HCT116 (cell line): ENCODE results near the gene PLEKHA4. TPM values are rescaled to one million over a fixed set of nuclear protein-coding genes. Genes with fewer than 3 reads are reported as not detected.

Experiments
- ATAC-seq: fragments of 200-7000 bp; cut with Tn5 transposase; 2 replicates; pipeline ENCODE4 v1.9.1; 2020; ENCODE audit warnings: mild to moderate bottlenecking, moderate library complexity
- BruUV-seq: library from RNA; stranded (reverse); fragments of 400-500 nt; replicated peaks from 2 replicates; lab custom pipeline; 2021; lab: Mats Ljungman, UMichigan
- CTCF ChIA-PET: fragments of 300-600 bp; sonication (Branson Sonifier 250); formaldehyde crosslinking; loops from one replicate; lab custom pipeline; 2021; ENCODE audit warnings: antibody characterized with exemption; lab: Charles Lee
- POLR2A ChIA-PET: fragments of 300-600, 350-600 bp; sonication (Branson Sonifier 250); formaldehyde crosslinking; loops from one replicate; lab custom pipeline; 2021; ENCODE audit warnings: antibody characterized with exemption; lab: Charles Lee
- RAD21 ChIA-PET, 2 experiments: fragments of 300-600 bp; sonication (Branson Sonifier 250); formaldehyde crosslinking; loops; one replicate each; lab custom pipeline; 2023; ENCODE audit warnings: low total read pairs in 2 of 2; ENCODE audit not compliant: uncharacterized antibody in 2 of 2, unreplicated experiment in 2 of 2, low non-redundant PET in 1 of 2; lab: Charles Lee
- DNase-seq: peaks from one replicate; pipeline ENCODE4 v3.0.0-alpha.2; 2010; ENCODE audit warnings: low read depth, low spot score
- H2AFZ ChIP-seq: fragments of 200-600 bp; shearing (Covaris generic), sonication (generic); 2 replicates; pipeline ENCODE4 v1.6.1; 2017; ENCODE audit warnings: low read depth, mixed run types, mixed read lengths, antibody characterized with exemption, low read length; ENCODE audit not compliant: poor library complexity, severe bottlenecking
- H3K27ac ChIP-seq: 2 replicates; pipeline ENCODE4 v1.5.1; 2012; ENCODE audit warnings: low read depth, low read length
- H3K27me3 ChIP-seq: fragments of 200-600 bp; sonication (generic); 2 replicates; pipeline ENCODE4 v1.6.1; 2016; ENCODE audit warnings: mixed run types, low read length, mixed read lengths; ENCODE audit not compliant: insufficient read depth
- H3K36me3 ChIP-seq, 2 experiments: fragments of 200-500 bp in 1 of 2; fragments of 200-600 bp in 1 of 2; sonication (Bioruptor generic) in 1 of 2; sonication (generic) in 1 of 2; 2 replicates each; pipeline versions ENCODE4 v1.5.1 to v1.6.1; 2014 to 2016; ENCODE audit warnings: low read length in 2 of 2, inconsistent platforms in 1 of 2, mixed read lengths in 1 of 2, mixed run types in 1 of 2; ENCODE audit not compliant: insufficient read depth in 2 of 2, control insufficient read depth in 1 of 2
- H3K4me1 ChIP-seq, 2 experiments: fragments of 200-600 bp in 1 of 2; sonication (generic) in 1 of 2; 2 replicates each; pipeline versions ENCODE4 v1.5.1 to v1.6.1; 2012 to 2017; ENCODE audit warnings: low read length in 2 of 2, inconsistent platforms in 1 of 2, mild to moderate bottlenecking in 1 of 2, mixed read lengths in 1 of 2, mixed run types in 1 of 2, moderate library complexity in 1 of 2; ENCODE audit not compliant: insufficient read depth in 2 of 2, control insufficient read depth in 1 of 2
- H3K4me2 ChIP-seq: fragments of 200-600 bp; sonication (generic); 2 replicates; pipeline ENCODE4 v1.6.1; 2017; ENCODE audit warnings: mixed run types, low read length, mixed read lengths
- H3K4me3 ChIP-seq, 2 experiments: fragments of 200-600 bp in 1 of 2; sonication (generic) in 1 of 2; replicated peaks in 1 of 2; 2 replicates each; pipeline ENCODE4 v1.5.1; 2011 to 2016; ENCODE audit warnings: low read length in 2 of 2, control low read depth in 1 of 2, low read depth in 1 of 2, mild to moderate bottlenecking in 1 of 2, mixed read lengths in 1 of 2, mixed run types in 1 of 2
- H3K79me2 ChIP-seq: fragments of 200-600 bp; sonication (generic); 2 replicates; pipeline ENCODE4 v1.6.1; 2017; ENCODE audit warnings: mild to moderate bottlenecking, mixed run types, low read length, moderate library complexity, mixed read lengths; ENCODE audit not compliant: insufficient read depth
- H3K9ac ChIP-seq: fragments of 200-600 bp; sonication (generic); 2 replicates; pipeline ENCODE4 v1.6.1; 2016; ENCODE audit warnings: low read length, mixed read lengths
- H3K9me2 ChIP-seq: fragments of 200-600 bp; sonication (generic), shearing (Covaris generic); 2 replicates; pipeline ENCODE4 v1.6.1; 2017; ENCODE audit warnings: mixed run types, mild to moderate bottlenecking, moderate library complexity; ENCODE audit not compliant: insufficient read depth
- H3K9me3 ChIP-seq, 2 experiments: fragments of 200-500 bp in 1 of 2; fragments of 200-600 bp in 1 of 2; sonication (Bioruptor generic) in 1 of 2; sonication (generic) in 1 of 2; 2 replicates each; pipeline ENCODE4 v1.6.1; 2014 to 2017; ENCODE audit warnings: low read length in 2 of 2, mixed read lengths in 2 of 2, inconsistent platforms in 1 of 2, low read depth in 1 of 2, mild to moderate bottlenecking in 1 of 2, mixed run types in 1 of 2, moderate library complexity in 1 of 2; ENCODE audit not compliant: control insufficient read depth in 1 of 2, insufficient read depth in 1 of 2
- H4K20me1 ChIP-seq: fragments of 200-600 bp; sonication (generic), shearing (Covaris generic); 2 replicates; pipeline ENCODE4 v1.6.1; 2017; ENCODE audit warnings: mixed run types, mild to moderate bottlenecking, moderate library complexity; ENCODE audit not compliant: insufficient read depth
- CEBPB ChIP-seq: IDR thresholded peaks from 2 replicates; pipeline ENCODE4 v1.6.1; 2012; ENCODE audit warnings: low read depth
- ELF1 ChIP-seq: IDR thresholded peaks from 2 replicates; pipeline ENCODE4 v1.6.1; 2012; ENCODE audit warnings: low read depth, borderline replicate concordance
- EZH2 ChIP-seq: fragments of 200-600 bp; sonication (generic); IDR thresholded peaks from 2 replicates; pipeline ENCODE4 v1.6.1; 2017; ENCODE audit warnings: antibody characterized with exemption, mixed run types
- JUND ChIP-seq: IDR thresholded peaks from 2 replicates; pipeline ENCODE4 v1.6.1; 2012
- MAX ChIP-seq: IDR thresholded peaks from 2 replicates; pipeline ENCODE4 v1.6.1; 2012
- POLR2A ChIP-seq: IDR thresholded peaks from 2 replicates; pipeline ENCODE4 v1.7.0; 2011; ENCODE audit warnings: borderline replicate concordance; ENCODE audit not compliant: insufficient read depth, insufficient read length; ENCODE audit errors: extremely low read depth
- POLR2AphosphoS5 ChIP-seq: IDR thresholded peaks from 2 replicates; pipeline ENCODE4 v1.6.1; 2011; ENCODE audit warnings: mild to moderate bottlenecking, low read depth, low read length, moderate library complexity
- RAD21 ChIP-seq: IDR thresholded peaks from 2 replicates; pipeline ENCODE4 v1.6.1; 2012; ENCODE audit warnings: low read depth, mild to moderate bottlenecking
- REST ChIP-seq: IDR thresholded peaks from 2 replicates; pipeline ENCODE4 v1.6.1; 2012; ENCODE audit warnings: low read depth
- SIN3A ChIP-seq: IDR thresholded peaks from 2 replicates; pipeline ENCODE4 v1.6.1; 2012; ENCODE audit warnings: low read depth
- SP1 ChIP-seq: IDR thresholded peaks from 2 replicates; pipeline ENCODE4 v1.6.1; 2012; ENCODE audit warnings: low read depth
- SRF ChIP-seq: IDR thresholded peaks from 2 replicates; pipeline ENCODE4 v1.6.1; 2012; ENCODE audit warnings: low read depth
- TCF7L2 ChIP-seq: IDR thresholded peaks from 2 replicates; pipeline ENCODE4 v1.7.0; 2011; ENCODE audit warnings: borderline replicate concordance, inconsistent platforms; ENCODE audit not compliant: insufficient read depth, insufficient read length; ENCODE audit errors: extremely low read depth
- YY1 ChIP-seq: IDR thresholded peaks from 2 replicates; pipeline ENCODE4 v1.6.1; 2011; ENCODE audit warnings: low read length, low read depth, moderate library complexity, mild to moderate bottlenecking; ENCODE audit not compliant: insufficient replicate concordance; ENCODE audit errors: extremely low read depth
- ZBTB33 ChIP-seq: IDR thresholded peaks from 2 replicates; pipeline ENCODE4 v1.6.1; 2011; ENCODE audit warnings: mild to moderate bottlenecking, low read length, moderate library complexity; ENCODE audit not compliant: insufficient replicate concordance; ENCODE audit errors: extremely low read depth
- ZFX ChIP-seq: fragments of 450-650 bp; IDR thresholded peaks from 2 replicates; pipeline ENCODE4 v1.6.1; 2017
- intact Hi-C: fragments of 100-400 bp; cut with micrococcal nuclease; formaldehyde crosslinking; loops from 2 replicates; pipeline ENCODE4 v1.10.0; 2022
- total RNA-seq: library from RNA; stranded (reverse); gene quantifications from one replicate; pipeline ENCODE4 v1.2.1, GENCODE V29; 2021; ENCODE audit not compliant: unreplicated experiment
- TF ChIP-seq, protein P1 (sequence below): IDR thresholded peaks from 2 replicates; pipeline ENCODE4 v1.6.1; 2012

PLEKHA4 gene
- total RNA-seq, 1 experiment from 2014 or later, result 20.4 TPM

DNA sequence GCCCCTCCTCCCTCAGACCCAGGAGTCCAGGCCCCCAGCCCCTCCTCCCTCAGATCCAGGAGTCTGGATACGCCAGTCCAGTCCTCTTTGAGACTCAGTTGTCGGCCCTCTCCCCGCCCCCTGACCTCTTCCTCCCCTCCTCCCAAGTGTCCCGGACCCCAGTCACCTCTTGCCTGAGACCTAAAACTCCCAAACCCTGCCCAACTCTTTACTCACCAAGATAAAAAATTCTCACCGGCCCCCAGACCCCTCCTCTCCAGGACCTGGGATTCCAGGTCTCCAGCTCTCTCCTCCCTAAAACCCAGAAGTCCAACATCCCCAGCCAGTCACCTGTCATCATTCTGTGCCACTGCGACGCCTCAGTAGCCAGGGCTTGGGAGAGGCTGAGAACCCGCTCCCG is 30.7 kb downstream of the PLEKHA4 start:
- no peak overlapping the region for H3K9ac ChIP-seq
- no TSS peak for BruUV-seq
- ATAC-seq, result no peak
- ChIA-PET CTCF (no interaction called here), RAD21 (interaction anchor here in 1 of 2 experiments (1.0 kb wide), 1 partner anchor 42 kb away, joined by 3 read pairs; no protein-coding TSS in a partner anchor), POLR2A (interaction anchor here (0.7 to 1.3 kb wide), 3 partner anchors 34 to 52 kb away, joined by 4 to 7 read pairs (median 5); partner anchors contain the start of gene PPP1R15A)
- H3K9me2 ChIP-seq, result no peaks in the 10 kb centered on the region
- no peaks in the 10 kb centered on the region for H4K20me1 ChIP-seq
- no peaks in the 10 kb centered on the region for H3K9me3 ChIP-seq
- DNase-seq, result no peak
- no peak for TF ChIP-seq MAX
- no peak for TF ChIP-seq SRF
- no peak for TF ChIP-seq ZFX
- no peak for TF ChIP-seq SIN3A
- no peak for TF ChIP-seq TCF7L2
- no peak for TF ChIP-seq REST
- no peak for TF ChIP-seq POLR2AphosphoS5
- no peak for TF ChIP-seq RAD21
- no peak for TF ChIP-seq ZBTB33
- no peak for TF ChIP-seq CEBPB
- no peak for TF ChIP-seq SP1
- TF ChIP-seq, protein P1, sequence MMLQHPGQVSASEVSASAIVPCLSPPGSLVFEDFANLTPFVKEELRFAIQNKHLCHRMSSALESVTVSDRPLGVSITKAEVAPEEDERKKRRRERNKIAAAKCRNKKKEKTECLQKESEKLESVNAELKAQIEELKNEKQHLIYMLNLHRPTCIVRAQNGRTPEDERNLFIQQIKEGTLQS, result no peak
- no peak for TF ChIP-seq POLR2A
- TF ChIP-seq ELF1, result no peak
- no peak for TF ChIP-seq JUND
- TF ChIP-seq EZH2, result no peak
- TF ChIP-seq YY1, result no peak
- TF ChIP-seq, all 23 proteins: peak for 0
- Histone ChIP-seq H3K27me3 (no peaks in the 10 kb centered on the region), H3K4me3 (no peak overlapping the region), H3K27ac (no peak overlapping the region), H3K4me1 (peaks cover 5 to 25% of the 10 kb centered on the region in 2 experiments; a peak in 3 of 4 replicates), H3K4me2 (no peak overlapping the region), H3K36me3 (no peaks in the 10 kb centered on the region), H3K79me2 (no peaks in the 10 kb centered on the region), H2AFZ (no peak overlapping the region)
- intact Hi-C loops, result no loop called here
